CD4-positive, alpha-beta memory T cell (primary cell): ENCODE data around the gene ADAM17. TPM values are rescaled to one million over a fixed set of nuclear protein-coding genes. Genes with fewer than 3 reads are reported as not detected.

Experiments used
- CTCF ChIA-PET: fragments of 350-600 bp; sonication (Branson Sonifier 250); formaldehyde crosslinking; loops from one replicate; lab custom pipeline; 2021; ENCODE audit warnings: inconsistent platforms; ENCODE audit not compliant: partially characterized antibody; lab: Charles Lee
- POLR2A ChIA-PET: fragments of 350-600 bp; sonication (Branson Sonifier 250); formaldehyde crosslinking; loops from one replicate; lab custom pipeline; 2021; ENCODE audit not compliant: partially characterized antibody; lab: Charles Lee
- DNase-seq, 5 donors: peaks; one replicate each; pipeline versions ENCODE4 v3.0.0 to v3.0.0-alpha.2; 2020 to 2022; ENCODE audit warnings: mixed read lengths in 1 of 5
- H3K27ac ChIP-seq: one replicate; pipeline ENCODE4 v1.7.0; 2013; ENCODE audit warnings: low read depth, low read length
- H3K27me3 ChIP-seq: 2 replicates; pipeline ENCODE4 v1.7.0; 2013; ENCODE audit warnings: mild to moderate bottlenecking, low read length, moderate library complexity; ENCODE audit not compliant: insufficient read depth
- H3K36me3 ChIP-seq: 2 replicates; pipeline ENCODE4 v1.7.0; 2013; ENCODE audit warnings: mild to moderate bottlenecking, low read length, moderate library complexity; ENCODE audit not compliant: insufficient read depth
- H3K4me1 ChIP-seq: 2 replicates; pipeline ENCODE4 v1.7.0; 2013; ENCODE audit warnings: mild to moderate bottlenecking, low read length, moderate library complexity; ENCODE audit not compliant: insufficient read depth
- H3K4me3 ChIP-seq, 2 donors: one replicate each; pipeline ENCODE4 v1.7.0; 2013; ENCODE audit warnings: low read length in 2 of 2, mild to moderate bottlenecking in 1 of 2
- H3K9me3 ChIP-seq, 2 donors: one replicate each; pipeline ENCODE4 v1.7.0; 2013; ENCODE audit warnings: low read length in 2 of 2, control low read depth in 1 of 2; ENCODE audit not compliant: control insufficient read depth in 1 of 2
- H3K27ac Mint-ChIP-seq, 7 donors: one replicate each; pipeline ENCODE4 v1.8.0; 2020 to 2021; ENCODE audit warnings: mixed read lengths in 7 of 7, mild to moderate bottlenecking in 6 of 7, inconsistent platforms in 3 of 7, moderate library complexity in 3 of 7
- H3K27me3 Mint-ChIP-seq, 2 donors: one replicate each; pipeline ENCODE4 v1.8.0; 2020 to 2021; ENCODE audit warnings: mixed read lengths in 2 of 2
- H3K36me3 Mint-ChIP-seq, 2 donors: one replicate each; pipeline ENCODE4 v1.8.0; 2020 to 2021; ENCODE audit warnings: mixed read lengths in 2 of 2, inconsistent platforms in 1 of 2, mild to moderate bottlenecking in 1 of 2
- H3K4me1 Mint-ChIP-seq, 4 donors: one replicate each; pipeline ENCODE4 v1.8.0; 2020 to 2021; ENCODE audit warnings: mixed read lengths in 4 of 4, mild to moderate bottlenecking in 1 of 4
- H3K4me3 Mint-ChIP-seq, 8 donors: one replicate each; pipeline ENCODE4 v1.8.0; 2020 to 2021; ENCODE audit warnings: mixed read lengths in 8 of 8, mild to moderate bottlenecking in 7 of 8, moderate library complexity in 6 of 8, inconsistent platforms in 3 of 8
- H3K9me3 Mint-ChIP-seq, 8 donors: one replicate each; pipeline ENCODE4 v1.8.0; 2020 to 2021; ENCODE audit warnings: mixed read lengths in 8 of 8, mild to moderate bottlenecking in 5 of 8, inconsistent platforms in 3 of 8, moderate library complexity in 1 of 8
- intact Hi-C: fragments of 100-400 bp; cut with micrococcal nuclease; formaldehyde crosslinking; loops from one replicate; pipeline ENCODE4 v1.15.1; 2023
- polyA plus RNA-seq, 2 donors: library from polyadenylated mRNA; unstranded; fragments of 300-500 nt; fragmentation: Illumina TruSeq; gene quantifications; one replicate each; pipeline ENCODE4 v1.2.3, GENCODE V29; 2021
- total RNA-seq, 2 experiments: library from RNA; stranded (reverse); gene quantifications; one replicate each; pipeline ENCODE4 v1.2.3, GENCODE V29; 2021

ADAM17 gene
- total RNA-seq, result 10 to 100 TPM; 32.7 to 35.6 TPM
- 10 to 100 TPM in 1 of 2 donors, 1 to 10 TPM in 1; 8.1 to 13.7 TPM for polyA plus RNA-seq

- Mint-ChIP-seq H3K27me3 (no peaks in the 10 kb centered on the region), H3K4me3 (peak within 1 kb of the TSS; percentile 92 to 99 (median 98)), H3K9me3 (no peaks in the 10 kb centered on the region), H3K4me1 (peaks cover 31 to 56% (median 45%) of the 10 kb centered on the region in 4 donors), H3K36me3 (peaks cover 0 to 21% of the 10 kb centered on the region in 2 donors), H3K27ac (peak within 1 kb of the TSS; percentile 93 to 98 (median 98))
- H3K36me3 ChIP-seq, result no peaks in the 10 kb centered on the region
- peak within 1 kb of the TSS; percentile 90 for H3K27ac ChIP-seq
- no peaks in the 10 kb centered on the region for H3K9me3 ChIP-seq
- CTCF ChIA-PET, result interaction anchor here (0.6 to 2.8 kb wide), 17 partner anchors 8 to 244 kb away, joined by 3 to 13 read pairs (median 4); partner anchors contain the start of genes ITGB1BP1 and YWHAQ
- intact Hi-C loops, result loop anchor here (1.0 to 5.0 kb wide), 7 partner anchors 76 to 487 kb away; partner anchors contain the start of genes CPSF3, GRHL1, IAH1 and ITGB1BP1
- peaks cover 54% of the 10 kb centered on the region for H3K4me1 ChIP-seq
- H3K4me3 ChIP-seq, result peak within 1 kb of the TSS; percentile 97 to 99
- H3K27me3 ChIP-seq, result no peaks in the 10 kb centered on the region
- peak; percentile 81 to 85 (median 82) for DNase-seq
- POLR2A ChIA-PET, result interaction anchor here (0.7 to 6.1 kb wide), 46 partner anchors 8 to 1578 kb away, joined by 3 to 69 read pairs (median 4); partner anchors contain the start of genes CPSF3, IAH1, ITGB1BP1 and ODC1
These were observed at the start of gene ADAM17 for GRCh38 chr2:9555297-9556120. ADAM17 (minus strand) TSS chr2:9555830; CDS start chr2:9555605, 225 bp downstream.

GRCh38 chr2:9602412-9602811 is 46.8 kb upstream of the ADAM17 start:
- Histone ChIP-seq H3K9me3 (no peaks in the 10 kb centered on the region), H3K27me3 (no peaks in the 10 kb centered on the region), H3K27ac (no peak overlapping the region), H3K4me1 (peaks cover 14% of the 10 kb centered on the region), H3K36me3 (peaks cover 14% of the 10 kb centered on the region), H3K4me3 (no peak overlapping the region)
- H3K4me1 Mint-ChIP-seq, result peaks cover 14 to 45% (median 32%) of the 10 kb centered on the region in 4 donors
- peaks cover 33 to 44% of the 10 kb centered on the region in 2 donors for H3K36me3 Mint-ChIP-seq
- H3K4me3 Mint-ChIP-seq, result no peak overlapping the region
- H3K9me3 Mint-ChIP-seq, result peaks cover 0 to 19% (median 9%) of the 10 kb centered on the region in 8 donors
- no peak for DNase-seq
- CTCF ChIA-PET, result no interaction called here
- H3K27me3 Mint-ChIP-seq, result no peaks in the 10 kb centered on the region
- POLR2A ChIA-PET, result interaction anchor here (1.1 kb wide), 1 partner anchor 27 kb away, joined by 4 read pairs; no protein-coding TSS in a partner anchor
- intact Hi-C loops, result no loop called here
- H3K27ac Mint-ChIP-seq, result no peak overlapping the region

GRCh38 chr2:9601397-9601796 is 45.8 kb upstream of the ADAM17 start:
- ChIA-PET CTCF (interaction anchor here (0.8 kb wide), 1 partner anchor 182 kb away, joined by 3 read pairs; no protein-coding TSS in a partner anchor), POLR2A (interaction anchor here (1.1 kb wide), 1 partner anchor 28 kb away, joined by 4 read pairs; no protein-coding TSS in a partner anchor)
- DNase-seq, result no peak
- Histone ChIP-seq H3K36me3 (peaks cover 14% of the 10 kb centered on the region), H3K4me3 (no peak overlapping the region), H3K9me3 (no peaks in the 10 kb centered on the region), H3K27ac (no peak overlapping the region), H3K27me3 (no peaks in the 10 kb centered on the region), H3K4me1 (peaks cover 20% of the 10 kb centered on the region)
- H3K4me1 Mint-ChIP-seq, result peaks cover 21 to 52% (median 38%) of the 10 kb centered on the region in 4 donors
- H3K27ac Mint-ChIP-seq, result no peak overlapping the region
- peaks cover 0 to 19% (median 9%) of the 10 kb centered on the region in 8 donors for H3K9me3 Mint-ChIP-seq
- no peaks in the 10 kb centered on the region for H3K27me3 Mint-ChIP-seq
- no peak overlapping the region for H3K4me3 Mint-ChIP-seq
- intact Hi-C loops, result no loop called here
- H3K36me3 Mint-ChIP-seq, result peaks cover 33 to 50% of the 10 kb centered on the region in 2 donors

GRCh38 chr2:9599430-9599829 is 43.8 kb upstream of the ADAM17 start:
- H3K4me3 Mint-ChIP-seq, result peak overlapping the region in 1 of 8 donors; percentile 22
- peaks cover 32 to 45% of the 10 kb centered on the region in 2 donors for H3K36me3 Mint-ChIP-seq
- Histone ChIP-seq H3K27me3 (no peaks in the 10 kb centered on the region), H3K4me3 (no peak overlapping the region), H3K27ac (no peak overlapping the region), H3K4me1 (peaks cover 39% of the 10 kb centered on the region), H3K36me3 (peaks cover 14% of the 10 kb centered on the region), H3K9me3 (no peaks in the 10 kb centered on the region)
- H3K27me3 Mint-ChIP-seq, result no peaks in the 10 kb centered on the region
- H3K9me3 Mint-ChIP-seq, result peaks cover 0 to 19% (median 9%) of the 10 kb centered on the region in 8 donors
- POLR2A ChIA-PET, result interaction anchor here (1.1 kb wide), 1 partner anchor 8 kb away, joined by 5 read pairs; no protein-coding TSS in a partner anchor
- intact Hi-C loops, result no loop called here
- DNase-seq, result no peak
- CTCF ChIA-PET, result interaction anchor here (1.0 to 1.3 kb wide), 3 partner anchors 12 to 104 kb away, joined by 3 to 4 read pairs (median 3); no protein-coding TSS in a partner anchor
- peak overlapping the region in 2 of 7 donors; percentile 43 to 60 for H3K27ac Mint-ChIP-seq
- peaks cover 25 to 60% (median 44%) of the 10 kb centered on the region in 4 donors for H3K4me1 Mint-ChIP-seq

- Mint-ChIP-seq H3K36me3 (peaks cover 25 to 39% of the 10 kb centered on the region in 2 donors), H3K4me3 (peak overlapping the region; percentile 80 to 91 (median 82)), H3K27ac (peak overlapping the region; percentile 74 to 94 (median 91)), H3K27me3 (no peaks in the 10 kb centered on the region), H3K9me3 (peaks cover 0 to 19% (median 9%) of the 10 kb centered on the region in 8 donors), H3K4me1 (peaks cover 34 to 69% (median 53%) of the 10 kb centered on the region in 4 donors)
- intact Hi-C loops, result no loop called here
- H3K36me3 ChIP-seq, result peaks cover 14% of the 10 kb centered on the region
- peaks cover 50% of the 10 kb centered on the region for H3K4me1 ChIP-seq
- ChIA-PET POLR2A (interaction anchor here (0.8 to 3.8 kb wide), 5 partner anchors 8 to 156 kb away, joined by 3 to 30 read pairs (median 11); partner anchors contain the start of genes ADAM17 and YWHAQ), CTCF (interaction anchor here (1.0 to 1.3 kb wide), 4 partner anchors 9 to 174 kb away, joined by 3 to 4 read pairs (median 4); no protein-coding TSS in a partner anchor)
- peak overlapping the region; percentile 40 for H3K27ac ChIP-seq
- H3K27me3 ChIP-seq, result no peaks in the 10 kb centered on the region
- H3K4me3 ChIP-seq, result no peak overlapping the region
- H3K9me3 ChIP-seq, result no peaks in the 10 kb centered on the region
- no peak for DNase-seq
These were observed 41.1 kb upstream of the ADAM17 start for GRCh38 chr2:9596621-9597311.

- Mint-ChIP-seq H3K36me3 (peaks cover 28 to 48% of the 10 kb centered on the region in 2 donors), H3K4me1 (peaks cover 36 to 76% (median 56%) of the 10 kb centered on the region in 4 donors), H3K9me3 (peaks cover 0 to 19% (median 9%) of the 10 kb centered on the region in 8 donors), H3K27ac (peak overlapping the region; percentile 35 to 93 (median 76)), H3K4me3 (peak overlapping the region; percentile 35 to 91 (median 82)), H3K27me3 (no peaks in the 10 kb centered on the region)
- POLR2A ChIA-PET, result interaction anchor here (1.1 to 3.8 kb wide), 5 partner anchors 13 to 157 kb away, joined by 4 to 30 read pairs (median 11); partner anchors contain the start of genes ADAM17 and YWHAQ
- CTCF ChIA-PET, result interaction anchor here (1.1 to 1.3 kb wide), 3 partner anchors 10 to 29 kb away, joined by 3 to 4 read pairs (median 3); no protein-coding TSS in a partner anchor
- intact Hi-C loops, result no loop called here
- Histone ChIP-seq H3K4me3 (no peak overlapping the region), H3K9me3 (no peaks in the 10 kb centered on the region), H3K36me3 (peaks cover 14% of the 10 kb centered on the region), H3K4me1 (peaks cover 50% of the 10 kb centered on the region), H3K27ac (peak overlapping the region; percentile 40), H3K27me3 (no peaks in the 10 kb centered on the region)
- DNase-seq, result no peak
These were observed 40.1 kb upstream of the ADAM17 start for GRCh38 chr2:9595746-9596145.
